ENCODE results near the gene CDK6.

CDK6 gene

GRCh38 chr7:92716825-92717580, 119.4 kb downstream of the CDK6 start:
- H3K36me3 ChIP-seq (ENCODE audit: insufficient read depth, low read length) = peaks cover 16% of the 10 kb centered on the region; the same call in 1 of the 2 replicates
- no peaks in the 10 kb centered on the region for H3K27me3 ChIP-seq (ENCODE audit: insufficient read depth, low read length)
- peaks cover 14% of the 10 kb centered on the region for H3K4me1 ChIP-seq (ENCODE audit: insufficient read depth, low read length, severe bottlenecking)
- H3K9me2 ChIP-seq (ENCODE audit: low read depth, low read length) = no peaks in the 10 kb centered on the region
- H3K4me3 ChIP-seq (ENCODE audit: low read depth, low read length, poor library complexity, severe bottlenecking) = no peak overlapping the region
- H3K79me2 ChIP-seq (ENCODE audit: insufficient read depth, low read length) = no peaks in the 10 kb centered on the region
- no peaks in the 10 kb centered on the region for H3F3A ChIP-seq (ENCODE audit: insufficient read depth, low read length)
- H3K27ac ChIP-seq (ENCODE audit: low read depth, low read length, poor library complexity, severe bottlenecking) = no peak overlapping the region
- no peak overlapping the region for H2AFZ ChIP-seq (ENCODE audit: low read length)
- H4K20me1 ChIP-seq (ENCODE audit: insufficient read depth, low read length) = no peaks in the 10 kb centered on the region
- TF ChIP-seq EZH2 (IDR thresholded peaks at IDR 0.05; ENCODE audit: borderline replicate concordance, low read length) = no peak
- no peak for TF ChIP-seq CTCF (IDR thresholded peaks at IDR 0.05; ENCODE audit: low read length)
- no peak overlapping the region for H3K9ac ChIP-seq (ENCODE audit: low read length)
- H3K9me3 ChIP-seq (ENCODE audit: low read length) = no peaks in the 10 kb centered on the region
- H3K4me2 ChIP-seq (ENCODE audit: low read length) = no peak overlapping the region

GRCh38 chr7:92715963-92716362, 120.4 kb downstream of the CDK6 start:
- no peak overlapping the region for H3K4me3 ChIP-seq (ENCODE audit: low read depth, low read length, poor library complexity, severe bottlenecking)
- no peaks in the 10 kb centered on the region for H3F3A ChIP-seq (ENCODE audit: insufficient read depth, low read length)
- no peak overlapping the region for H3K27ac ChIP-seq (ENCODE audit: low read depth, low read length, poor library complexity, severe bottlenecking)
- H4K20me1 ChIP-seq (ENCODE audit: insufficient read depth, low read length) = no peaks in the 10 kb centered on the region
- no peak overlapping the region for H2AFZ ChIP-seq (ENCODE audit: low read length)
- no peaks in the 10 kb centered on the region for H3K79me2 ChIP-seq (ENCODE audit: insufficient read depth, low read length)
- TF ChIP-seq CTCF (IDR thresholded peaks at IDR 0.05; ENCODE audit: low read length) (no peak), EZH2 (IDR thresholded peaks at IDR 0.05; ENCODE audit: borderline replicate concordance, low read length) (no peak)
- H3K27me3 ChIP-seq (ENCODE audit: insufficient read depth, low read length) = no peaks in the 10 kb centered on the region
- H3K36me3 ChIP-seq (ENCODE audit: insufficient read depth, low read length) = peaks cover 16% of the 10 kb centered on the region; the same call in 1 of the 2 replicates
- H3K9ac ChIP-seq (ENCODE audit: low read length) = no peak overlapping the region
- no peak overlapping the region for H3K4me2 ChIP-seq (ENCODE audit: low read length)
- H3K9me2 ChIP-seq (ENCODE audit: low read depth, low read length) = no peaks in the 10 kb centered on the region
- no peaks in the 10 kb centered on the region for H3K9me3 ChIP-seq (ENCODE audit: low read length)
- H3K4me1 ChIP-seq (ENCODE audit: insufficient read depth, low read length, severe bottlenecking) = peaks cover 8% of the 10 kb centered on the region

- H3K27ac ChIP-seq (ENCODE audit: low read depth, low read length, poor library complexity, severe bottlenecking) = no peak overlapping the region
- H3K4me2 ChIP-seq (ENCODE audit: low read length) = no peak overlapping the region
- H3K9me2 ChIP-seq (ENCODE audit: low read depth, low read length) = no peaks in the 10 kb centered on the region
- H3K9me3 ChIP-seq (ENCODE audit: low read length) = no peaks in the 10 kb centered on the region
- no peaks in the 10 kb centered on the region for H3K79me2 ChIP-seq (ENCODE audit: insufficient read depth, low read length)
- H3F3A ChIP-seq (ENCODE audit: insufficient read depth, low read length) = no peaks in the 10 kb centered on the region
- H2AFZ ChIP-seq (ENCODE audit: low read length) = no peak overlapping the region
- peaks cover 12% of the 10 kb centered on the region; the same call in 1 of the 2 replicates for H3K36me3 ChIP-seq (ENCODE audit: insufficient read depth, low read length)
- H3K4me3 ChIP-seq (ENCODE audit: low read depth, low read length, poor library complexity, severe bottlenecking) = no peak overlapping the region
- H3K4me1 ChIP-seq (ENCODE audit: insufficient read depth, low read length, severe bottlenecking) = no peaks in the 10 kb centered on the region
- TF ChIP-seq EZH2 (IDR thresholded peaks at IDR 0.05; ENCODE audit: borderline replicate concordance, low read length) (no peak), CTCF (IDR thresholded peaks at IDR 0.05; ENCODE audit: low read length) (no peak)
- no peaks in the 10 kb centered on the region for H4K20me1 ChIP-seq (ENCODE audit: insufficient read depth, low read length)
- H3K9ac ChIP-seq (ENCODE audit: low read length) = no peak overlapping the region
- no peaks in the 10 kb centered on the region for H3K27me3 ChIP-seq (ENCODE audit: insufficient read depth, low read length)
Measured at GRCh38 chr7:92714767-92715166, 121.6 kb downstream of the CDK6 start.

Data from OCI-LY1 (cell line).